Measurements from ENCODE around the gene LRIG1. TPM values are rescaled to one million over a fixed set of nuclear protein-coding genes. Genes with fewer than 3 reads are reported as not detected.

Gene LRIG1
- total and polyA plus RNA-seq, 9 of the 15 experiments (the other 6 are each of a cell fraction or from before 2014, with no cell fraction given) = 0.05 to 0.38 (median 0.13) TPM; not detected in 3

GRCh38 chr3:66469220-66469640, 31.6 kb downstream of the LRIG1 start (continued):
- TF ChIP-seq POLR2G (IDR thresholded peaks at IDR 0.05; ENCODE audit: low read depth, low read length) = no peak
- TF ChIP-seq NFIC (IDR thresholded peaks at IDR 0.05) = no peak
- no peak for TF ChIP-seq BCL6 (CRISPR knock-in tag; IDR thresholded peaks at IDR 0.05)

GRCh38 chr3:66467996-66468735, 32.7 kb downstream of the LRIG1 start:
- H3K4me3 ChIP-seq = no peak overlapping the region
- no TSS peak for BruUV-seq (replicated peaks)
- TF ChIP-seq, protein P1, sequence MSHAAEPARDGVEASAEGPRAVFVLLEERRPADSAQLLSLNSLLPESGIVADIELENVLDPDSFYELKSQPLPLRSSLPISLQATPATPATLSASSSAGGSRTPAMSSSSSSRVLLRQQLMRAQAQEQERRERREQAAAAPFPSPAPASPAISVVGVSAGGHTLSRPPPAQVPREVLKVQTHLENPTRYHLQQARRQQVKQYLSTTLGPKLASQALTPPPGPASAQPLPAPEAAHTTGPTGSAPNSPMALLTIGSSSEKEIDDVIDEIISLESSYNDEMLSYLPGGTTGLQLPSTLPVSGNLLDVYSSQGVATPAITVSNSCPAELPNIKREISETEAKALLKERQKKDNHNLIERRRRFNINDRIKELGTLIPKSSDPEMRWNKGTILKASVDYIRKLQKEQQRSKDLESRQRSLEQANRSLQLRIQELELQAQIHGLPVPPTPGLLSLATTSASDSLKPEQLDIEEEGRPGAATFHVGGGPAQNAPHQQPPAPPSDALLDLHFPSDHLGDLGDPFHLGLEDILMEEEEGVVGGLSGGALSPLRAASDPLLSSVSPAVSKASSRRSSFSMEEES (CRISPR knock-in tag; IDR thresholded peaks at IDR 0.05) = no peak
- no peak for TF ChIP-seq ZNF699 (CRISPR knock-in tag; IDR thresholded peaks at IDR 0.05; ENCODE audit: insufficient replicate concordance)
- TF ChIP-seq HNRNPUL1 (IDR thresholded peaks at IDR 0.05; ENCODE audit: low read length) = no peak
- TF ChIP-seq FOS (IDR thresholded peaks at IDR 0.05; ENCODE audit: extremely low read depth, insufficient read length) = no peak
- no peak for TF ChIP-seq NFIX (CRISPR knock-in tag; IDR thresholded peaks at IDR 0.05; ENCODE audit: low read depth)
- no peak for TF ChIP-seq ZNF780A (CRISPR knock-in tag; IDR thresholded peaks at IDR 0.05)
- no peak for TF ChIP-seq CUX1 (CRISPR knock-in tag; IDR thresholded peaks at IDR 0.05)
- TF ChIP-seq KLF1 (tag; IDR thresholded peaks at IDR 0.05) = no peak
- no peak for TF ChIP-seq NCOA4 (IDR thresholded peaks at IDR 0.05; ENCODE audit: partially characterized antibody)
- no peak for TF ChIP-seq ZBTB17 (CRISPR knock-in tag; IDR thresholded peaks at IDR 0.05)

More at GRCh38 chr3:66467996-66468735, 32.7 kb downstream of the LRIG1 start:
- no peak for ATAC-seq
- no peak overlapping the region for H3K4me2 ChIP-seq (ENCODE audit: insufficient read depth, low read length)
- no peaks in the 10 kb centered on the region for H3K4me1 ChIP-seq (replicated peaks in 1 of 2; ENCODE audit: control insufficient read depth in 2 of 2, insufficient read depth in 2 of 2, low read length in 2 of 2)
- H3K27me3 ChIP-seq (ENCODE audit: control insufficient read depth in 2 of 2, insufficient read depth in 2 of 2, low read length in 2 of 2) = peaks cover 3 to 10% of the 10 kb centered on the region in 2 experiments; a peak in 3 of 5 replicates
- in situ Hi-C loops (cut with MboI) = no loop called here
- DNase-seq (ENCODE audit: extremely low read depth in 1 of 4, low spot score in 3 of 4) = no peak
- no peak overlapping the region for H3K9ac ChIP-seq (ENCODE audit: insufficient read depth in 1 of 2, low read depth in 2 of 2, low read length in 2 of 2)
- H3K79me2 ChIP-seq (ENCODE audit: control insufficient read depth, insufficient read depth, low read length) = no peaks in the 10 kb centered on the region
- ChIA-PET CTCF (ENCODE audit: low intra/inter-chr PET ratio) (no interaction called here), POLR2A (no interaction called here)
- 1% methylated on average over 10 of the region's 10 CpGs for WGBS (ENCODE audit: insufficient coverage, low coverage, missing lambda C conversion rate)
- FAIRE-seq = no peak
- no peaks in the 10 kb centered on the region for H3K9me3 ChIP-seq (replicated peaks; ENCODE audit: control insufficient read depth, insufficient read depth, low read depth, low read length)
- H2AFZ ChIP-seq (ENCODE audit: low read depth, low read length) = no peak overlapping the region
- no peaks in the 10 kb centered on the region for H3K9me1 ChIP-seq (ENCODE audit: control insufficient read depth, insufficient read depth, low read length)
- H4K20me1 ChIP-seq (replicated peaks; ENCODE audit: control insufficient read depth, insufficient read depth, low read length) = no peaks in the 10 kb centered on the region; the same call in 1 of the 2 replicates
- no peak overlapping the region for H3K27ac ChIP-seq (ENCODE audit: extremely low read depth, low read depth, low read length)
- intact Hi-C loops (cut with micrococcal nuclease) = no loop called here
- H3K36me3 ChIP-seq (ENCODE audit: control insufficient read depth, insufficient read depth, low read length) = no peaks in the 10 kb centered on the region
